Measurements from ENCODE around the gene F7.

Gene F7

DNA sequence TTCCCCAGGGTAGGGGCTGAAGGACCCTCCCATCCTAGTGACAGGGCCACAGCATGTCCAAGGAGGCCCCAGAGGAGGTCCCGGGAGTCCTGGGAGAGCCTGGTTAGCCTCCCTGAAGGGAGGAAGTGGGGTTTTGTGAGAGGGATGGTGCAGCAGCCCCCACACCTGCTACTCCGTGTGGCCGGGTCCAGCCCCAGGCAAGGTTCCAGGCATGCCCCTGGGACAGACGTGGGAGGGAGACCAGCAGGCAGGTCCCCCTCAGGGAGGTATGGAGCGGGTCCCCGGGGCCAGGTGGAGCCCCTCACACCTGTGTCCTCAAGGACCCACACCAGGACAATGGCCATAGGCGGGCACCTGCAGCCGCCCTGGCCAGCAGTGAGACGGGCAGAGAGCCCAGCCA lies 1.9 kb upstream of the F7 start:
- TF ChIP-seq ZNF670 (tag by site-specific recombination; IDR thresholded peaks at IDR 0.05; ENCODE audit: low read depth): no peak
- TF ChIP-seq ZNF121 (tag by site-specific recombination; IDR thresholded peaks at IDR 0.05): no peak
- TF ChIP-seq SCRT2 (tag by site-specific recombination; IDR thresholded peaks at IDR 0.05): no peak
- TF ChIP-seq, protein P1, sequence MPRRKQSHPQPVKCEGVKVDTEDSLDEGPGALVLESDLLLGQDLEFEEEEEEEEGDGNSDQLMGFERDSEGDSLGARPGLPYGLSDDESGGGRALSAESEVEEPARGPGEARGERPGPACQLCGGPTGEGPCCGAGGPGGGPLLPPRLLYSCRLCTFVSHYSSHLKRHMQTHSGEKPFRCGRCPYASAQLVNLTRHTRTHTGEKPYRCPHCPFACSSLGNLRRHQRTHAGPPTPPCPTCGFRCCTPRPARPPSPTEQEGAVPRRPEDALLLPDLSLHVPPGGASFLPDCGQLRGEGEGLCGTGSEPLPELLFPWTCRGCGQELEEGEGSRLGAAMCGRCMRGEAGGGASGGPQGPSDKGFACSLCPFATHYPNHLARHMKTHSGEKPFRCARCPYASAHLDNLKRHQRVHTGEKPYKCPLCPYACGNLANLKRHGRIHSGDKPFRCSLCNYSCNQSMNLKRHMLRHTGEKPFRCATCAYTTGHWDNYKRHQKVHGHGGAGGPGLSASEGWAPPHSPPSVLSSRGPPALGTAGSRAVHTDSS (tag by site-specific recombination; IDR thresholded peaks at IDR 0.05): no peak
- TF ChIP-seq ZNF341 (tag by site-specific recombination; IDR thresholded peaks at IDR 0.05; ENCODE audit: low read depth): no peak
- TF ChIP-seq, protein P2, sequence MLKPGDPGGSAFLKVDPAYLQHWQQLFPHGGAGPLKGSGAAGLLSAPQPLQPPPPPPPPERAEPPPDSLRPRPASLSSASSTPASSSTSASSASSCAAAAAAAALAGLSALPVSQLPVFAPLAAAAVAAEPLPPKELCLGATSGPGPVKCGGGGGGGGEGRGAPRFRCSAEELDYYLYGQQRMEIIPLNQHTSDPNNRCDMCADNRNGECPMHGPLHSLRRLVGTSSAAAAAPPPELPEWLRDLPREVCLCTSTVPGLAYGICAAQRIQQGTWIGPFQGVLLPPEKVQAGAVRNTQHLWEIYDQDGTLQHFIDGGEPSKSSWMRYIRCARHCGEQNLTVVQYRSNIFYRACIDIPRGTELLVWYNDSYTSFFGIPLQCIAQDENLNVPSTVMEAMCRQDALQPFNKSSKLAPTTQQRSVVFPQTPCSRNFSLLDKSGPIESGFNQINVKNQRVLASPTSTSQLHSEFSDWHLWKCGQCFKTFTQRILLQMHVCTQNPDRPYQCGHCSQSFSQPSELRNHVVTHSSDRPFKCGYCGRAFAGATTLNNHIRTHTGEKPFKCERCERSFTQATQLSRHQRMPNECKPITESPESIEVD (tag by site-specific recombination; IDR thresholded peaks at IDR 0.05): no peak
- no peak for TF ChIP-seq ZNF521 (tag by site-specific recombination; IDR thresholded peaks at IDR 0.05)
- no peak for TF ChIP-seq ZNF157 (tag by site-specific recombination; IDR thresholded peaks at IDR 0.05)
- TF ChIP-seq SP2 (tag by site-specific recombination; IDR thresholded peaks at IDR 0.05): no peak
- no peak for TF ChIP-seq ZFHX2 (tag by site-specific recombination; conservative IDR thresholded peaks at IDR 0.05)
- TF ChIP-seq ZNF600 (tag by site-specific recombination; IDR thresholded peaks at IDR 0.05): no peak
- TF ChIP-seq, protein P3, sequence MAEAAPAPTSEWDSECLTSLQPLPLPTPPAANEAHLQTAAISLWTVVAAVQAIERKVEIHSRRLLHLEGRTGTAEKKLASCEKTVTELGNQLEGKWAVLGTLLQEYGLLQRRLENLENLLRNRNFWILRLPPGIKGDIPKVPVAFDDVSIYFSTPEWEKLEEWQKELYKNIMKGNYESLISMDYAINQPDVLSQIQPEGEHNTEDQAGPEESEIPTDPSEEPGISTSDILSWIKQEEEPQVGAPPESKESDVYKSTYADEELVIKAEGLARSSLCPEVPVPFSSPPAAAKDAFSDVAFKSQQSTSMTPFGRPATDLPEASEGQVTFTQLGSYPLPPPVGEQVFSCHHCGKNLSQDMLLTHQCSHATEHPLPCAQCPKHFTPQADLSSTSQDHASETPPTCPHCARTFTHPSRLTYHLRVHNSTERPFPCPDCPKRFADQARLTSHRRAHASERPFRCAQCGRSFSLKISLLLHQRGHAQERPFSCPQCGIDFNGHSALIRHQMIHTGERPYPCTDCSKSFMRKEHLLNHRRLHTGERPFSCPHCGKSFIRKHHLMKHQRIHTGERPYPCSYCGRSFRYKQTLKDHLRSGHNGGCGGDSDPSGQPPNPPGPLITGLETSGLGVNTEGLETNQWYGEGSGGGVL (tag by site-specific recombination; IDR thresholded peaks at IDR 0.05): no peak
- no peak for TF ChIP-seq ZNF138 (tag by site-specific recombination; IDR thresholded peaks at IDR 0.05; ENCODE audit: borderline replicate concordance)
- no peak for TF ChIP-seq SCRT1 (tag by site-specific recombination; IDR thresholded peaks at IDR 0.05; ENCODE audit: borderline replicate concordance)
- TF ChIP-seq ZNF426 (tag by site-specific recombination; IDR thresholded peaks at IDR 0.05): no peak
- TF ChIP-seq, protein P4, sequence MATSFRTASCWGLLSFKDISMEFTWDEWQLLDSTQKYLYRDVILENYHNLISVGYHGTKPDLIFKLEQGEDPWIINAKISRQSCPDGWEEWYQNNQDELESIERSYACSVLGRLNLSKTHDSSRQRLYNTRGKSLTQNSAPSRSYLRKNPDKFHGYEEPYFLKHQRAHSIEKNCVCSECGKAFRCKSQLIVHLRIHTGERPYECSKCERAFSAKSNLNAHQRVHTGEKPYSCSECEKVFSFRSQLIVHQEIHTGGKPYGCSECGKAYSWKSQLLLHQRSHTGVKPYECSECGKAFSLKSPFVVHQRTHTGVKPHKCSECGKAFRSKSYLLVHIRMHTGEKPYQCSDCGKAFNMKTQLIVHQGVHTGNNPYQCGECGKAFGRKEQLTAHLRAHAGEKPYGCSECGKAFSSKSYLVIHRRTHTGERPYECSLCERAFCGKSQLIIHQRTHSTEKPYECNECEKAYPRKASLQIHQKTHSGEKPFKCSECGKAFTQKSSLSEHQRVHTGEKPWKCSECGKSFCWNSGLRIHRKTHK (tag by site-specific recombination; IDR thresholded peaks at IDR 0.05): no peak
- no peak for TF ChIP-seq ZNF24 (tag by site-specific recombination; IDR thresholded peaks at IDR 0.05)
- TF ChIP-seq, protein P5, sequence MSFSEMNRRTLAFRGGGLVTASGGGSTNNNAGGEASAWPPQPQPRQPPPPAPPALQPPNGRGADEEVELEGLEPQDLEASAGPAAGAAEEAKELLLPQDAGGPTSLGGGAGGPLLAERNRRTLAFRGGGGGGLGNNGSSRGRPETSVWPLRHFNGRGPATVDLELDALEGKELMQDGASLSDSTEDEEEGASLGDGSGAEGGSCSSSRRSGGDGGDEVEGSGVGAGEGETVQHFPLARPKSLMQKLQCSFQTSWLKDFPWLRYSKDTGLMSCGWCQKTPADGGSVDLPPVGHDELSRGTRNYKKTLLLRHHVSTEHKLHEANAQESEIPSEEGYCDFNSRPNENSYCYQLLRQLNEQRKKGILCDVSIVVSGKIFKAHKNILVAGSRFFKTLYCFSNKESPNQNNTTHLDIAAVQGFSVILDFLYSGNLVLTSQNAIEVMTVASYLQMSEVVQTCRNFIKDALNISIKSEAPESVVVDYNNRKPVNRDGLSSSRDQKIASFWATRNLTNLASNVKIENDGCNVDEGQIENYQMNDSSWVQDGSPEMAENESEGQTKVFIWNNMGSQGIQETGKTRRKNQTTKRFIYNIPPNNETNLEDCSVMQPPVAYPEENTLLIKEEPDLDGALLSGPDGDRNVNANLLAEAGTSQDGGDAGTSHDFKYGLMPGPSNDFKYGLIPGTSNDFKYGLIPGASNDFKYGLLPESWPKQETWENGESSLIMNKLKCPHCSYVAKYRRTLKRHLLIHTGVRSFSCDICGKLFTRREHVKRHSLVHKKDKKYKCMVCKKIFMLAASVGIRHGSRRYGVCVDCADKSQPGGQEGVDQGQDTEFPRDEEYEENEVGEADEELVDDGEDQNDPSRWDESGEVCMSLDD (tag by site-specific recombination; IDR thresholded peaks at IDR 0.05): no peak
- TF ChIP-seq KLF9 (tag by site-specific recombination; IDR thresholded peaks at IDR 0.05; ENCODE audit: low read depth): no peak
- no peak for TF ChIP-seq ZNF391 (tag by site-specific recombination; IDR thresholded peaks at IDR 0.05; ENCODE audit: borderline replicate concordance, low read depth)
- no peak overlapping the region for H3K4me3 ChIP-seq (ENCODE audit: low read depth, low read length)
- POLR2A ChIA-PET: no interaction called here
- no peaks in the 10 kb centered on the region for H3K9me3 ChIP-seq (ENCODE audit: control insufficient read depth, insufficient read depth, low read depth, low read length)
- H3K27ac ChIP-seq (ENCODE audit: extremely low read depth, low read depth, low read length): no peak overlapping the region
- CTCF ChIA-PET: no interaction called here
- H3K4me1 ChIP-seq (ENCODE audit: control insufficient read depth, insufficient read depth, low read length): no peaks in the 10 kb centered on the region
- H3K36me3 ChIP-seq (ENCODE audit: control insufficient read depth in 2 of 2, insufficient read depth in 1 of 2, low read length in 2 of 2): no peaks in the 10 kb centered on the region

Data from HEK293 (cell line).